ENCODE data around the gene RGS9. TPM values are rescaled to one million over a fixed set of nuclear protein-coding genes. Genes with fewer than 3 reads are reported as not detected.

Gene RGS9
- total RNA-seq, 4 donors from 2014 or later = 22.4 to 58.6 (median 32.2) TPM

- H3K4me3 ChIP-seq = no peak overlapping the region
- H3K9me3 ChIP-seq = no peaks in the 10 kb centered on the region
- WGBS = 98% methylated on average over 11 of the region's 11 CpGs
- TF ChIP-seq POLR2A (IDR thresholded peaks at IDR 0.05; ENCODE audit: low read depth) (no peak), CTCF (IDR thresholded peaks at IDR 0.05) (no peak), EP300 (IDR thresholded peaks at IDR 0.05) (no peak), POLR2AphosphoS5 (IDR thresholded peaks at IDR 0.05) (no peak)
- intact Hi-C loops (cut with DNase I) = no loop called here
- H3K27ac ChIP-seq (replicated peaks in 1 of 4) = no peak overlapping the region
- DNase-seq (ENCODE audit: extremely low spot score) = no peak
- H3K4me1 ChIP-seq = peaks cover 0 to 18% (median 17%) of the 10 kb centered on the region in 4 donors
- peaks cover 0 to under 1% (median 0%) of the 10 kb centered on the region in 4 donors for H3K36me3 ChIP-seq
- no peaks in the 10 kb centered on the region for H3K27me3 ChIP-seq
These were observed 35.4 kb downstream of the RGS9 start for GRCh38 chr17:65172496-65173136.

- H3K9me3 ChIP-seq = no peaks in the 10 kb centered on the region
- intact Hi-C loops (cut with DNase I) = no loop called here
- no peak for DNase-seq (ENCODE audit: extremely low spot score)
- H3K4me1 ChIP-seq = peaks cover 0 to 18% (median 17%) of the 10 kb centered on the region in 4 donors
- H3K27me3 ChIP-seq = no peaks in the 10 kb centered on the region
- 66% methylated on average over 12 of the region's 12 CpGs for WGBS
- no peak overlapping the region for H3K27ac ChIP-seq (replicated peaks in 1 of 4)
- H3K4me3 ChIP-seq = no peak overlapping the region
- no peak for TF ChIP-seq POLR2A (IDR thresholded peaks at IDR 0.05; ENCODE audit: low read depth)
- no peak for TF ChIP-seq POLR2AphosphoS5 (IDR thresholded peaks at IDR 0.05)
- TF ChIP-seq EP300 (IDR thresholded peaks at IDR 0.05) = no peak
- TF ChIP-seq CTCF (IDR thresholded peaks at IDR 0.05) = no peak
- H3K36me3 ChIP-seq = no peaks in the 10 kb centered on the region
These were observed 36.2 kb downstream of the RGS9 start for GRCh38 chr17:65173284-65173793.

GRCh38 chr17:65173976-65174683 lies 37.0 kb downstream of the RGS9 start:
- 86% methylated on average over 8 of the region's 9 CpGs for WGBS
- intact Hi-C loops (cut with DNase I) = no loop called here

GRCh38 chr17:65174974-65175373 lies 37.8 kb downstream of the RGS9 start:
- H3K4me1 ChIP-seq = peaks cover 0 to 30% (median 27%) of the 10 kb centered on the region in 4 donors
- H3K27ac ChIP-seq (replicated peaks in 1 of 4) = no peak overlapping the region
- no peaks in the 10 kb centered on the region for H3K36me3 ChIP-seq
- WGBS = 75% methylated on average over 2 of the region's 2 CpGs
- no peak overlapping the region for H3K4me3 ChIP-seq
- no peaks in the 10 kb centered on the region for H3K27me3 ChIP-seq
- TF ChIP-seq EP300 (IDR thresholded peaks at IDR 0.05) = no peak
- no peak for TF ChIP-seq CTCF (IDR thresholded peaks at IDR 0.05)
- no peak for TF ChIP-seq POLR2A (IDR thresholded peaks at IDR 0.05; ENCODE audit: low read depth)
- TF ChIP-seq POLR2AphosphoS5 (IDR thresholded peaks at IDR 0.05) = no peak
- no peak for DNase-seq (ENCODE audit: extremely low spot score)
- intact Hi-C loops (cut with DNase I) = no loop called here
- no peaks in the 10 kb centered on the region for H3K9me3 ChIP-seq

More at GRCh38 chr17:65173976-65174683, 37.0 kb downstream of the RGS9 start:
- Histone ChIP-seq H3K27me3 (no peaks in the 10 kb centered on the region), H3K27ac (replicated peaks in 1 of 4) (no peak overlapping the region), H3K9me3 (no peaks in the 10 kb centered on the region), H3K4me3 (no peak overlapping the region), H3K4me1 (peaks cover 0 to 25% (median 21%) of the 10 kb centered on the region in 4 donors), H3K36me3 (no peaks in the 10 kb centered on the region)
- DNase-seq (ENCODE audit: extremely low spot score) = no peak
- TF ChIP-seq EP300 (IDR thresholded peaks at IDR 0.05) = no peak
- TF ChIP-seq CTCF (IDR thresholded peaks at IDR 0.05) = no peak
- no peak for TF ChIP-seq POLR2AphosphoS5 (IDR thresholded peaks at IDR 0.05)
- no peak for TF ChIP-seq POLR2A (IDR thresholded peaks at IDR 0.05; ENCODE audit: low read depth)

Measured in esophagus muscularis mucosa (tissue), 4 donors.